Measurements from ENCODE around the gene NTRK2.

DNA sequence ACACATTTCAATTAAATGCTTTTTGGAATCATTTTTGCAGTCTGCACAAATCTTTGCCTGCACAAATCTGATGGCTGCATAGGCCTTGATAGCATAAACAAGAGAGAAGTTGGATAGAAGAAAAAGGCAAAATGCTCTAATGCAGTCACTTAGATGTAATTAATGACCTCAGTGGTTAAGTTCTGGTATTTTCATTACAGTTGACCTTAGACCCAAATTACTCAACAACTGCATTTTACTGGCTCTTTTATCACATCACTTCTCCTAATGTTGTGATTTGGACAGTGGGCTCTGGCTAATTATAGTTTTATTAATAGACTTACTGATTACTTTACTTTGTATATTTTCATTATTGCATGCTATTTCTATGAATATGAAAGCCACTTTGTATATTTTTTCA lies 34.3 kb downstream of the NTRK2 start:
- no peak for TF ChIP-seq CTCF (IDR thresholded peaks at IDR 0.05; ENCODE audit: low read depth, low read length, poor library complexity, severe bottlenecking)
- no peak for TF ChIP-seq EZH2phosphoT487 (IDR thresholded peaks at IDR 0.05; ENCODE audit: borderline replicate concordance, low read length)
